GM23338 (cell line): ENCODE results near the gene WDR54.
"Not testable (repeated sequence)": the region's sequence is repeated elsewhere in the genome, so short reads cannot be mapped to it uniquely, and the experiment has no call there.

Experiments
- EZH2 ChIP-seq: fragments of 200-600 bp; sonication (generic); IDR thresholded peaks from one replicate; pipeline ENCODE4 v1.8.0; 2017; ENCODE audit warnings: antibody characterized with exemption, mild to moderate bottlenecking, low read depth; ENCODE audit not compliant: unreplicated experiment
- EZH2phosphoT487 ChIP-seq: fragments of 200-600 bp; sonication (generic); IDR thresholded peaks from one replicate; pipeline ENCODE4 v1.8.1; 2018; ENCODE audit warnings: antibody characterized with exemption; ENCODE audit not compliant: unreplicated experiment
- JUNB ChIP-seq: IDR thresholded peaks from one replicate; pipeline ENCODE4 v1.6.1; 2016; ENCODE audit warnings: antibody characterized with exemption; ENCODE audit not compliant: unreplicated experiment
- POLR2AphosphoS5 ChIP-seq: IDR thresholded peaks from 2 replicates; pipeline ENCODE4 v1.6.1; 2016; ENCODE audit warnings: antibody characterized with exemption, low read depth
- REST ChIP-seq: IDR thresholded peaks from one replicate; pipeline ENCODE4 v1.6.1; 2018; ENCODE audit warnings: antibody characterized with exemption; ENCODE audit not compliant: unreplicated experiment
- STAT1 ChIP-seq: IDR thresholded peaks from one replicate; pipeline ENCODE4 v1.6.1; 2016; ENCODE audit warnings: antibody characterized with exemption; ENCODE audit not compliant: unreplicated experiment
- TF ChIP-seq, protein P1 (sequence below), 2 experiments: fragments of 200-600 bp in 1 of 2; sonication (generic) in 1 of 2; conservative IDR thresholded peaks; 2 replicates each; pipeline versions ENCODE4 v1.5.1 to v1.6.1; 2016 to 2017; ENCODE audit warnings: antibody characterized with exemption in 2 of 2, low read depth in 2 of 2, mild to moderate bottlenecking in 2 of 2, moderate library complexity in 1 of 2

GRCh38 chr2:74470742-74471141, 49.2 kb downstream of the WDR54 start:
- TF ChIP-seq, protein P1, sequence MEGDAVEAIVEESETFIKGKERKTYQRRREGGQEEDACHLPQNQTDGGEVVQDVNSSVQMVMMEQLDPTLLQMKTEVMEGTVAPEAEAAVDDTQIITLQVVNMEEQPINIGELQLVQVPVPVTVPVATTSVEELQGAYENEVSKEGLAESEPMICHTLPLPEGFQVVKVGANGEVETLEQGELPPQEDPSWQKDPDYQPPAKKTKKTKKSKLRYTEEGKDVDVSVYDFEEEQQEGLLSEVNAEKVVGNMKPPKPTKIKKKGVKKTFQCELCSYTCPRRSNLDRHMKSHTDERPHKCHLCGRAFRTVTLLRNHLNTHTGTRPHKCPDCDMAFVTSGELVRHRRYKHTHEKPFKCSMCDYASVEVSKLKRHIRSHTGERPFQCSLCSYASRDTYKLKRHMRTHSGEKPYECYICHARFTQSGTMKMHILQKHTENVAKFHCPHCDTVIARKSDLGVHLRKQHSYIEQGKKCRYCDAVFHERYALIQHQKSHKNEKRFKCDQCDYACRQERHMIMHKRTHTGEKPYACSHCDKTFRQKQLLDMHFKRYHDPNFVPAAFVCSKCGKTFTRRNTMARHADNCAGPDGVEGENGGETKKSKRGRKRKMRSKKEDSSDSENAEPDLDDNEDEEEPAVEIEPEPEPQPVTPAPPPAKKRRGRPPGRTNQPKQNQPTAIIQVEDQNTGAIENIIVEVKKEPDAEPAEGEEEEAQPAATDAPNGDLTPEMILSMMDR (conservative IDR thresholded peaks at IDR 0.05; ENCODE audit: low read depth in 2 of 2): not testable (repeated sequence)
- TF ChIP-seq JUNB, STAT1, POLR2AphosphoS5, EZH2, REST, EZH2phosphoT487: not testable (repeated sequence)
